ENCODE measurements around the gene WFDC10A. TPM values are rescaled to one million over a fixed set of nuclear protein-coding genes. Genes with fewer than 3 reads are reported as not detected.
"Not testable (repeated sequence)": the region's sequence is repeated elsewhere in the genome, so short reads cannot be mapped to it uniquely, and the experiment has no call there.

Gene WFDC10A
- total and polyA plus RNA-seq, 11 donors = not detected

DNA sequence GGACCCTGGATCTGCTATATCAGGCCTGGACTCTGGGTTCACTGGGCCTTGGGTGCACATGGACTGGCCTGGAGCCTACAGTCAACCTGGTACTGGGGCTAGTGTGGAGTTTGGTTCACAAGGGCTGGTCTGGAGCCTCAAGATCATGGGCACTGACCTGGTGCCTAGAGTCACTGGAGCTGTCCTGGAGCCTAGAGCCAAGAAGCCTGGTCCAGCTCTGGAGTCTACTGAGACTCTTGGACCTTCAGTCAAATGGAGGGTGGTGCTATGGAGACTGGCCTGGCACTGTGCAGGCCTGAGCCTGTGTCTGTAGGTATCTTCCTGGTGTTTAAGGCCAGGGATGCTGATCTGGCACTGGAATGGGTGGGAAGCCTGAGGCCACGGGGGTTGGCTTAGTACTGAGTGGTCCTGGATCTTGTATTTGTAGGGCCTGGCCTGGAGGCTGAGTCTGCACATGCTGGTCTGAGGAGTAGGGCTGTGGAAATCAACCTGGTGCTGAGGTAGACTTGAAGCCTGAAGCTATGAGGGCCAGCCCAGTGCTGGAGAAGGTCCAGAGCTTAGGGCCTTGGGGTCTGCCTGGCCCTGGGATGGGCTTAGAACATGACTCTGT, 18.0 kb downstream of the WFDC10A start:
- H3K4me1 ChIP-seq = no peaks in the 10 kb centered on the region
- no peak overlapping the region for H3K4me3 ChIP-seq
- no peaks in the 10 kb centered on the region for H3K9me3 ChIP-seq
- ATAC-seq = no peak
- TF ChIP-seq POLR2A (IDR thresholded peaks at IDR 0.05) = no peak
- TF ChIP-seq, protein P1, sequence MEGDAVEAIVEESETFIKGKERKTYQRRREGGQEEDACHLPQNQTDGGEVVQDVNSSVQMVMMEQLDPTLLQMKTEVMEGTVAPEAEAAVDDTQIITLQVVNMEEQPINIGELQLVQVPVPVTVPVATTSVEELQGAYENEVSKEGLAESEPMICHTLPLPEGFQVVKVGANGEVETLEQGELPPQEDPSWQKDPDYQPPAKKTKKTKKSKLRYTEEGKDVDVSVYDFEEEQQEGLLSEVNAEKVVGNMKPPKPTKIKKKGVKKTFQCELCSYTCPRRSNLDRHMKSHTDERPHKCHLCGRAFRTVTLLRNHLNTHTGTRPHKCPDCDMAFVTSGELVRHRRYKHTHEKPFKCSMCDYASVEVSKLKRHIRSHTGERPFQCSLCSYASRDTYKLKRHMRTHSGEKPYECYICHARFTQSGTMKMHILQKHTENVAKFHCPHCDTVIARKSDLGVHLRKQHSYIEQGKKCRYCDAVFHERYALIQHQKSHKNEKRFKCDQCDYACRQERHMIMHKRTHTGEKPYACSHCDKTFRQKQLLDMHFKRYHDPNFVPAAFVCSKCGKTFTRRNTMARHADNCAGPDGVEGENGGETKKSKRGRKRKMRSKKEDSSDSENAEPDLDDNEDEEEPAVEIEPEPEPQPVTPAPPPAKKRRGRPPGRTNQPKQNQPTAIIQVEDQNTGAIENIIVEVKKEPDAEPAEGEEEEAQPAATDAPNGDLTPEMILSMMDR (IDR thresholded peaks at IDR 0.05) = no peak
- H3K27me3 ChIP-seq = peaks cover 0 to 7% (median 0%) of the 10 kb centered on the region in 9 donors
- no peak for DNase-seq
- H3K27ac ChIP-seq = no peak overlapping the region
- WGBS, 4 donors = 43 to 80% (median 55%) methylated on average over 1 of the region's 1 CpG
- no peaks in the 10 kb centered on the region for H3K36me3 ChIP-seq
- intact Hi-C loops (cut with DNase I) = no loop called here

DNA sequence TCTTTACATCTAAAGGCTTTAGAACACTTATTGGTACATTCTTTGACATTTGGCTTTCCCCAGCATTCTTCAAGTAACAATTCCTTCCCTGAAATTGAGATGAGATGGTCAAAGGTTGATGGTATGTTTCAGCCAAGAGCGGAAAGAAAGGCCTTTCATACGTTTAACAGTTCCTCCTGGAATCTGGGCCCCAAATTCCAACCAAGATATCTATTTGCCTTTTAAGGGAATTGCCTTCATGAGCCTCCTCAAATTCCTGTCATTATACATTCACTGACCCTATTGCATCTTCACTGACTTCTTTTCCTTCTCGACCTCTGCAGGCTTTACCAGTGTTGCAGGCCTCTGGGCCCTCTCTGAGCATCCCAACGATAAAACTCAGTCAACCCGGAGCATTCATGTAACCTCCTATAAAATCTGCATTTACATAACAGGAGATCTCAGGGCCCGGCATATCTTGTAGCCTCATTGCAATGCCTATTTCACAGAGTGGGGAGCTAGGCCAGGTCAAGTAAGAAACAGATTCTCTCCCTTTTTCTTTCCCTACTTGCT, 19.8 kb downstream of the WFDC10A start:
- Histone ChIP-seq H3K9me3 (no peaks in the 10 kb centered on the region), H3K27ac (no peak overlapping the region), H3K4me1 (no peaks in the 10 kb centered on the region), H3K4me3 (no peak overlapping the region), H3K36me3 (no peaks in the 10 kb centered on the region), H3K27me3 (peaks cover 0 to 7% (median 0%) of the 10 kb centered on the region in 9 donors)
- 70 to 79% (median 76%) methylated on average over 6 of the region's 6 CpGs for WGBS, 4 donors
- TF ChIP-seq, protein P1 (IDR thresholded peaks at IDR 0.05) = no peak
- no peak for TF ChIP-seq POLR2A (IDR thresholded peaks at IDR 0.05)
- ATAC-seq (no peak), DNase-seq (no peak)
- intact Hi-C loops (cut with DNase I) = no loop called here

DNA sequence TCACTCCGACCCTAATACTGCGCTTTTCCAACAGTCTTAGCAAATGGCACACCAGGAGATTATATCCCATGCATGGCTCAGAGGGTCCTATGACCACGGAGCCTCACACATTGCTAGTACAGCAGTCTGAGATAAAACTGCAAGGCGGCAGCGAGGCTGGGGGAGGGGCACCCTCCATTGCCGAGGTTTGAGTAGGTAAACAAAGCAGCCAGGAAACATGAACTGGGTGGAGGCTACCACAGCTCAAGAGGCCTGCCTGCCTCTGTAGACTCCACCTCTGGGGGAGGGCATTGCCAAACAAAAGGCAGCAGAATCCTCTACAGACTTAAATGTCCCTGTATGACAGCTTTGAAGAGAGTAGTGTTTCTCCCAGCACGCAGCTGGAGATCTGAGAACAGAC, 22.2 kb downstream of the WFDC10A start:
- H3K4me3 ChIP-seq; H3K4me1 ChIP-seq; H3K36me3 ChIP-seq; H3K27ac ChIP-seq; DNase-seq; intact Hi-C loops (cut with DNase I); ATAC-seq; H3K27me3 ChIP-seq; H3K9me3 ChIP-seq: not testable (repeated sequence)
- 75 to 81% (median 81%) methylated on average over 7 of the region's 7 CpGs for WGBS, 4 donors

DNA sequence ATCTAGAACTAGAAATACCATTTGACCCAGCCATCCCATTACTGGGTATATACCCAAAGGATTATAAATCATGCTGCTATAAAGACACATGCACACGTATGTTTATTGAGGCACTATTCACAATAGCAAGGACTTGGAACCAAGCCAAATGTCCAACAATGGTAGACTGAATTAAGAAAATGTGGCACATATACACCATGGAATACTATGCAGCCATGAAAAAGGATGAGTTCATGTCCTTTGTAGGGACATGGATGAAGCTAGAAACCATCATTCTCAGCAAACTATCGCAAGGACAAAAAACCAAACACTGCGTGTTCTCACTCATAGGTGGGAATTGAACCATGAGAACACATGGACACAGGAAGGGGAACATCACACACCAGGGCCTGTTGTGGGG, 27.5 kb downstream of the WFDC10A start:
- ATAC-seq; H3K27me3 ChIP-seq; intact Hi-C loops (cut with DNase I); DNase-seq; H3K4me3 ChIP-seq; H3K9me3 ChIP-seq; H3K36me3 ChIP-seq; H3K27ac ChIP-seq; H3K4me1 ChIP-seq: not testable (repeated sequence)
- WGBS, 4 donors = 68 to 90% (median 87%) methylated on average over 3 of the region's 3 CpGs

DNA sequence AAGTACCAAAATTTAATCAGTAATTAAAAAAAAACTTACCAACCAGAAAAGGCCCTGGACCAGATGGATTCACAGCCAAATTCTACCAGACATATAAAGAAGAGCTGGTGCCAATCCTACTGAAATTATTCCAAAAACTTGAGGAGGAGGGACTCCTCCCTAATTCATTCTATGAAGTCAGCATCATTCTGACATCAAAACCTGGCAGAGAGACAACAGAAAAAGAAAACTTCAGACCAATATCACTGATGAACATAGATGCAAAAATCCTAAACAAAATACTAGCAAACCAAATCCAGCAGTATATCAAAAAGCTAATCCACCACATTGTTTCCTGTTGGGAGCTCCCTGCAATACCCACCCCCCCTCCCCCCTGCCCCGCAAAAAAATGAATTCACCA, 40.6 kb downstream of the WFDC10A start, which contains the start of gene WFDC11:
TSS of gene WFDC11 (minus strand) at position 101 of the 400 bp plus-strand sequence. CDS start 19,639 bp downstream, outside the sequence.
- TF ChIP-seq, protein P1 (IDR thresholded peaks at IDR 0.05) = no peak
- no peak for TF ChIP-seq POLR2A (IDR thresholded peaks at IDR 0.05)
- Histone ChIP-seq H3K27ac (no peak within 1 kb of the TSS), H3K4me1 (no peaks in the 10 kb centered on the region)

More for the DNA sequence above, 40.6 kb downstream of the WFDC10A start, which contains the start of gene WFDC11:
- DNase-seq (no peak), ATAC-seq (no peak)
- H3K27me3 ChIP-seq = peaks cover 0 to 9% (median 0%) of the 10 kb centered on the region in 9 donors
- 81 to 89% (median 87%) methylated on average over 1 of the region's 1 CpG for WGBS, 4 donors
- H3K36me3 ChIP-seq = no peaks in the 10 kb centered on the region
- peaks cover 0 to 12% (median 2%) of the 10 kb centered on the region in 12 donors for H3K9me3 ChIP-seq
- intact Hi-C loops (cut with DNase I) = no loop called here
- H3K4me3 ChIP-seq = no peak within 1 kb of the TSS

All from heart left ventricle (tissue), 16 donors.